ENCODE measurements around the gene ZNF611.
"Not testable (repeated sequence)": the region's sequence is repeated elsewhere in the genome, so short reads cannot be mapped to it uniquely, and the experiment has no call there.

The ZNF611 gene

DNA sequence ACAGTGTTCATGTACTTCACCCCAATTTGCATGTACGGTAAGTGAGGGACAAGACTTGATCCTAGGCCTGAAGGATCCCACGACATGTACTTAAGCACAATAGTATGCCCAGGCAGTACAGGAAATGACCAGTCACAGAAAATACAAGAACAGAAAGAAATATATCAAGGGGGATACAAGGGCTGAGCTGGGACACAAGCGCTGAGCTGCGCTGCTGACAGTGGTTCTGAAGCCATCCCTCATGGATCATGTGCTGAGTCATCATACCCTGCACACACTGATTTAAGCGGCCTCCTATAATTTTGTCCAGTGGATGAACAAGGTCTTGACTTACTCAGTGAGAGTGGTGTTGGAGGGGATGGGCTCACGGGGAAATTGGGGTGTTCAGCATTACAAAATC is 59.6 kb downstream of the ZNF611 start:
- DNase-seq, result not testable (repeated sequence)

DNA sequence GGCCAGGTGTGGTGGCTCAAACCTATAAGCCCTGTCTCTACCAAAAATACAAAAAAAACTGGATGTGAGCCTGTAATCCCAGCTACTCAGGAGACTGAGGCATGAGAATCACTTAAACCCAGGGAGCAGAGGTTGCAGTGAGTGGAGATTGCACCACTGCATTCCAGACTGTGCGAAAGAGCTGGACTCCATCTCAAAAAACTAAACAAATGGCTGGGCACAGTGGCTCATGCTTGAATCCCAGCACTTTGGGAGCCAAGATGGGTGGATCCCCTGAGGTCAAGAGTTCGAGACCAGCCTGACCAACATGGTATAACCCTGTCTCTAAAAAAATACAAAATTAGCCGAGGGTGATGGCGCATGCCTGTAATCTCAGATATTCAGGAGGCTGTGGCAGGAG is 61.8 kb downstream of the ZNF611 start:
- no peak for DNase-seq

DNA sequence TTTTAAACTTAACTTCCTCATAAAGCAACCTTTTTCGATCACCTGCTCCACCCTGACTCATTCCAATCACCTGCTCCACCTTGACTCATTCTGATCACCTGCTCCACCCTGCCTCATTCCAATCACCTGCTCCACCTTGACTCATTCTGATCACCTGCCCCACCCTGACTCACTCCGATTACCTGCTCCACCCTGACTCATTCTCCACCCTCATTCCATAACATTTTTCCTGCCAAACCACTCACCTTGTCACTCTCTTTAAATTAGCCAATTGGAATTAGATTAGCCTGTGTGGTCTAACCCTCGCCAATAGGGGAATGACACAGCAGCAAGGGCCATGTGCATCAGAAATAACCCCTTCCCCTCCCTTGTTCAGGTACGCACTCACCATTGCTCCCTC is 64.8 kb downstream of the ZNF611 start:
- no peak for DNase-seq

DNA sequence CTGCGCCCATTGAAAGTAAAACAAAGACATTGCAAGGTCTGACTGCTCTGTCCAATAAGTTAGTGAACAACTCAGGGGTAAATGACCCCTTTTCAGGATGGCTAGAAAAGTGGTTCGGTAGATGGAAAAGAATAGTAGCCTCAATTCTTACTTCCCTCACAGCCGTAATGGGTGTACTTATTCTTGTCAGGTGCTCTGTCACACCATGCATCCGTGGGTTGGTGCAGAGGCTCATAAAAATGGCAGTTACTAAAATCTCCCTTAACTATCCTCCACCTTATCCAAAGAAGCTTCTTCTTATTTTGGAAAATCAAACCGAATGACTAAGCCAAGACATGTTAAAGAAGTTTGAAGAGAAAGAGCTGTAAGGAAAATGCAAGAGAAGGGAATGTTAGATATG is 65.3 kb downstream of the ZNF611 start:
- DNase-seq, result no peak

DNA sequence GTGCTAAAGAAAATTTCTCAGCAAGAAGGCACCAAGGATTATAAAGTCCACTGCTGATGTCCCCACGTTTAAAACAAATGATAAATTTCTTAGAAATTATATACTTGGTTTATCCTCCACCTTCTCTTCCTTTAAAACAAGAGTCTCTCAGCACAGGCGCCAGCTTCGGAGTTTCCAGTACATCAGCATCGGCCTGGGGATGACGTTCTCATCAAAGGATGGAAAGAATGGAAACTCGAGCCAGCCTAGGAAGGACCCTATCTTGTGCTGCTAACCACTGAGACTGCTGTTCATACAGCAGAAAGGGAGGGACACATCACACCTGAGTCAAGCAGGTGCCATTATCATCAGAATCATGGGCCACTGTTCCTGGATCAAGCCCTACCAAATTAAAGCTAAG is 66.9 kb downstream of the ZNF611 start:
- no peak for DNase-seq

DNA sequence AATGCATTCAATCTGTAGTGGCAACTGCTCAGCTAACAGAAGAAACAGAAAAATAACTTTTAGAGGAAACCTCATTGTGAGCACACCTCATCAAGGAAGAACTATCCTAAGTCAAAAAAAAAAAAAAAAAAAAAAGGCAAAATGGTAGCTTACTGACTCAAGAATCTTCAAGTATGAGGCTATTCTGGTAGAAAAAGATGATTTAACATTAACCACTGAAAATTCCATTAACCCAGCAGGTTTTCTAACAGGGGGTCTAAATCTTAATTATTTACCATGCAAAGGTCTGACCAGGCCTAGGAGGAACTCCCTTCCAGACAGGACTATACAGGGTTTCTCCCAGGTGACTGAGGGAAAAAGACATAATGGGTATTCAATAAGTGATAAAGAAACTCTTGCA is 68.3 kb downstream of the ZNF611 start:
- DNase-seq, result no peak

DNA sequence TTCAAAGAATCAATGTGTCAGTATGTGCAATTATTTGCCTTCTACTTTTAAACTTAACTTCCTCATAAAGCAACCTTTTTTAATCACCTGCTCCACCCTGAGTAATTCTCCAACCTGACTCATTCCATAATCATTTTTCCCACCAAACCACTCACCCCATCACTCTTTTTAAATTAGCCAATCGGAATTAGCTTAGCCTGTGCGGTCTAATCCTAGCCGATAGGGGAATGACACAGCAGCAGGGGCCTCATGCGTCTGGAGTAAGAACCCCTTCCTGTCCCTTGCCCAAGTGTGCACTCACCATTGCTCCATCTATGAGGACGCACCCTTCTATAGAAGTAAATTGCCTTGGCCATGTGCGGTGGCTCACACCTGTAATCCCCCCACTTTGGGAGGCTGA is 69.3 kb downstream of the ZNF611 start:
- no peak for DNase-seq

DNA sequence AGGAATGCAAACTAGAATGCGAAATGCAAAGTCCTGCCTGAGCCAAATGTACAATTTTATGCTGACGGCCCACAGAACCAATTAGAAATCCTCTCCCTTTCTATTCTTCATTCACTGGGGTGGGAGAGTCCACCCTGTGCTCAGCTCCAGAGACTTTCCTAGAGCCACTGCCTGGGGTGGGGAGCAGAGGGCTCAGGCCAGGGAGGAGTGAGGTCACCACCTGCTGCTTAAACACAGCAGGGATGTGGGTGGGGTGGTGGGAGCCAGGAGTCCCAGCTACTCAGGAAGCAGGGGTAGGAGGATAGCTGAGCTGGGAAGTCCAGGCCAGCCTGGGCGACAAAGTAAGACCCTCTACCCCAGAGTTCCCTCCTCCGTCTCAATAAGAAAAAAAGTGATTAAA is 69.8 kb downstream of the ZNF611 start:
- no peak for DNase-seq

DNA sequence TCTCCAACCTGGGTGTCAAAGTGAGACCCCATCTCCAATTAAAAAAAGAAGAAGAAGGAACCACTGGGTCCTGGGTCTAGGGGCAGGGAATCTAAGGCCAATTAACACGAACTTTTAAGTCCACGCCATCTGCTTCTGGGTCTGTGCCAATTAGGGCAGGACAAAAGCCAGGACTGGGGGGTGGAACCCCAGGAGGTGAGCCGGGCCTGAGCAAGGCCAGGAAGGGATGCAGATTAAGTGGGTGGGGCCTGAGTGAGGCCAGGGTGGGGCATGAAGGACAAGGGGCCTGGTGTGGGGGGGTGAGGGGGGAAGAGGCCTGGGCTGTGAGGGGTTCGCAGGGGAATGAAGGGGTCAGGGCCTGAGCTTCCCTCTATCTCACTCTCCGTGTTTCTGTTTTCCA is 70.4 kb downstream of the ZNF611 start:
- no peak for DNase-seq

DNA sequence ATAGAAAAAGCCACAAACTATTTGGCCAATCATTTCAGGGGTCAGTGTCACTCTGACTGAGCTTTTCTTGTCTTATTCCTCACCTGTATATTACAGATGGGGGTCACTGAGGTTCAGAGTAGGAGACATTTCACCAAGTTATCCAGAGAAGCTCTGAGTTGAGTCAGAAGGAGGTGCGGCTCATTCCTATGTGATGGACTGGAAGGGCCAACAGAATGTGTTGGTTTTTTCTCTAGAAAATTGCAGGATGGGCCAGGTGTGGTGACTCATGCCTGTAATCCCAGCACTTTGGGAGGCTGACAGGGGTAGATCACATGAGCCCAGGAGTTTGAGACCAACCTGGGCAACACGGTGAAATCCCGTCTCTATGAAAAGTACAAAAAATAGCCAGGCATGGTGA is 72.2 kb downstream of the ZNF611 start:
- DNase-seq, result no peak

DNA sequence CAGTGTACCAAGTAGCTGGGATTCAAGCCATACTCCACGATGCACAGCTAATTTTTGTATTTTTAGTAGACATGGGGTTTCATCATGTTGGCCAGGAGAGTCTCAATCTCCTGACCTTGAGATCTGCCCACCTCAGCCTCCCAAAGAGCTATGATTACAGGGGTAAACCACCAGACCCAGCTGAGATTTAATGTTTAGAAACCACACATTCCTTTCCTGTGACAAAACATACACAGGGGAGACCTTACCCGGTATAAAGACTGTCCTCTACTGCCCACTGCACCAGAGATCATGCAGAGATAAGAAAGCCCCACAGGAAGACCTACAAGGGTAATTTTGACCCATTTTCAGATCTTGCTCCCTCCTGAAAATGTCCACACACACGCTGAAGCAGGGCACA is 73.9 kb downstream of the ZNF611 start:
- DNase-seq, result no peak

DNA sequence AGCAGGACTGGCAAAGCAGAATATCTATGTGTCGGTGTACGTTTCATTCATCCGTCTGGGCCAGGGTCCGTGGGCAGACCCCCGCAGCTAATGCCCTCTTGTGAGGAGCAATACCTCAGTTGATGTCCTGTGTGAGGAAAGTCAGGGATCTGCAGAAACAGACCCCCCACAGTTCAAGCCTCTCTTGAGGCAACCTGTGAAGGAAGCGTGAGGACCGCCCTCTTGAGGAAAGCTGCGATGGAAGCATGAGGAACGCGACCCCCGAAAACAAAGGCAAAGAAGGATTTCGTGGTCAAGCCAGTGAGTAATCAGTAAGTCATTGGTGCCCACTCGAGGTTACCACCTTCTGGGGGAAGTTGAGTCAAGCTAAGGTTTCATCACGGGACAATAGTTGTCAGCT is 75.8 kb downstream of the ZNF611 start:
- no peak for DNase-seq

DNA sequence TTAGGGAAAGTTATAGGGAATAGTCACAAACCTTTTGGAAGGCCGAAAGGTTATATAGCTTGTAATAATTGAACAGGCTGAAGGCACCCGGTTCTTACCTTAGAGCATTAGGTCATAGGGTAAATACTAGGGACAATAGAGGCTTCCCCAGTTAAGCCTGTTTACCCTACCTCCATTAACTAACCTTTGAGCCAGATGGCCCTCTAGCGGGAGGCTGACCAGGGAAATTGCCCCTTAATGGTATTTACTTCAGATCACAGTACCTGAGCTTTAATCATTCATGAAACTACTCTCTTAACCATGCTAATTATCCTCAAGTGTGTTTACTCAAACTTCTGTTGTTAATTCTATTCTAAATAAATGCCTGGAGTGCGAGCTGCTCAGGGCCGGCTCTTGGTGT is 76.2 kb downstream of the ZNF611 start:
- no peak for DNase-seq

DNA sequence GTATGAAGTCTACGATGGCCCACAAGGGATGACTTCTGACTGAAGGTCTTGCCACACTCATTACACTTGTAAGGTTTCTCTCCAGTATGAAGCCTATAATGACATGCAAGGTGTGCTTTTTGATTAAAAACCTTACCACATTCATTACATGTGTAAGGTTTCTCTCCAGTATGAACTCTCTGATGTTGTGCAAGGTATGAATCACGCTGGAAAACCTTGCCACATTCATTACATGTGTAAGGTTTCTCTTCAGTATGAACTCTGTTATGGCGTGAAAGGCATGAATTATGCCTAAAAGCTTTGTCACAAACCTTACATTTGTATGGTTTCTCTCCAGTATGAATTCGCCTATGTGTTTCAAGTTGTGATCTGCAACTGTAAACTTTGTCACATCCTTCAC is 81.7 kb downstream of the ZNF611 start:
- no peak for DNase-seq
